H9 (cell line): ENCODE results near the gene ARNT2. TPM values are rescaled to one million over a fixed set of nuclear protein-coding genes. Genes with fewer than 3 reads are reported as not detected.

Experiments used
- DNase-seq: peaks from one replicate; pipeline ENCODE4 v3.0.0-alpha.2; 2017
- H2AFZ ChIP-seq: one replicate; pipeline ENCODE4 v1.6.1; 2013; ENCODE audit warnings: mild to moderate bottlenecking, low read length, control low read depth, moderate library complexity
- H2AK5ac ChIP-seq: 2 replicates; pipeline ENCODE4 v1.6.1; 2013; ENCODE audit warnings: low read length, control low read depth, mixed read lengths; ENCODE audit not compliant: insufficient read length
- H2BK120ac ChIP-seq: one replicate; pipeline ENCODE4 v1.6.1; 2013; ENCODE audit warnings: low read depth, mild to moderate bottlenecking, low read length, control low read depth, inconsistent platforms; ENCODE audit not compliant: poor library complexity, severe bottlenecking
- H2BK12ac ChIP-seq: 2 replicates; pipeline ENCODE4 v1.6.1; 2013; ENCODE audit warnings: low read length, control low read depth, mixed read lengths, low read depth; ENCODE audit not compliant: insufficient read length
- H2BK15ac ChIP-seq: 2 replicates; pipeline ENCODE4 v1.6.1; 2013; ENCODE audit warnings: low read depth, low read length, control low read depth
- H2BK20ac ChIP-seq: one replicate; pipeline ENCODE4 v1.6.1; 2013; ENCODE audit warnings: low read depth, mild to moderate bottlenecking, low read length, control low read depth, inconsistent platforms; ENCODE audit not compliant: poor library complexity, severe bottlenecking
- H2BK5ac ChIP-seq: 2 replicates; pipeline ENCODE4 v1.6.1; 2013; ENCODE audit warnings: low read length, control low read depth, mixed read lengths; ENCODE audit not compliant: insufficient read length
- H3K14ac ChIP-seq: 2 replicates; pipeline ENCODE4 v1.6.1; 2013; ENCODE audit warnings: low read length, control low read depth; ENCODE audit not compliant: insufficient read depth
- H3K18ac ChIP-seq: 2 replicates; pipeline ENCODE4 v1.6.1; 2013; ENCODE audit warnings: low read depth, mild to moderate bottlenecking, mixed read lengths, low read length, control low read depth; ENCODE audit not compliant: insufficient read length
- H3K23ac ChIP-seq: 2 replicates; pipeline ENCODE4 v1.6.1; 2013; ENCODE audit warnings: low read length, control low read depth, mixed read lengths, low read depth; ENCODE audit not compliant: insufficient read length
- H3K23me2 ChIP-seq: 2 replicates; pipeline ENCODE4 v1.6.1; 2013; ENCODE audit warnings: low read depth, mild to moderate bottlenecking, mixed read lengths, low read length, control low read depth; ENCODE audit not compliant: insufficient read length, poor library complexity, severe bottlenecking
- H3K27ac ChIP-seq: 2 replicates; pipeline ENCODE4 v1.5.1; 2013; ENCODE audit warnings: low read length, control low read depth, mixed read lengths, low read depth; ENCODE audit not compliant: insufficient read length
- H3K27me3 ChIP-seq: 2 replicates; pipeline ENCODE4 v1.6.1; 2013; ENCODE audit warnings: low read length, control low read depth, inconsistent platforms; ENCODE audit not compliant: insufficient read depth
- H3K4ac ChIP-seq: 2 replicates; pipeline ENCODE4 v1.6.1; 2013; ENCODE audit warnings: low read depth, mild to moderate bottlenecking, control low read depth, inconsistent platforms, low read length, moderate library complexity
- H3K4me1 ChIP-seq: 2 replicates; pipeline ENCODE4 v1.6.1; 2013; ENCODE audit warnings: low read length, control low read depth, inconsistent platforms; ENCODE audit not compliant: insufficient read depth
- H3K4me2 ChIP-seq: 2 replicates; pipeline ENCODE4 v1.6.1; 2013; ENCODE audit warnings: low read length, control low read depth, mixed read lengths; ENCODE audit not compliant: insufficient read length, insufficient read depth
- H3K56ac ChIP-seq: 2 replicates; pipeline ENCODE4 v1.6.1; 2013; ENCODE audit warnings: low read depth, mild to moderate bottlenecking, mixed read lengths, low read length, control low read depth; ENCODE audit not compliant: insufficient read length
- H3K79me1 ChIP-seq: 2 replicates; pipeline ENCODE4 v1.6.1; 2013; ENCODE audit warnings: low read depth, mild to moderate bottlenecking, moderate library complexity, low read length, control low read depth, inconsistent platforms; ENCODE audit not compliant: insufficient read depth, poor library complexity, severe bottlenecking
- H3K79me2 ChIP-seq: 2 replicates; pipeline ENCODE4 v1.6.1; 2013; ENCODE audit warnings: low read length, control low read depth, inconsistent platforms; ENCODE audit not compliant: insufficient read depth
- H3K9ac ChIP-seq: 2 replicates; pipeline ENCODE4 v1.6.1; 2013; ENCODE audit warnings: low read length, control low read depth, mixed read lengths; ENCODE audit not compliant: insufficient read length; ENCODE audit errors: extremely low read depth
- H3K9me3 ChIP-seq: one replicate; pipeline ENCODE4 v1.6.1; 2013; ENCODE audit warnings: low read depth, low read length, inconsistent platforms; ENCODE audit not compliant: control insufficient read depth
- H3T11ph ChIP-seq: one replicate; pipeline ENCODE4 v1.6.1; 2013; ENCODE audit warnings: mild to moderate bottlenecking, low read length, control low read depth, inconsistent platforms
- H4K20me1 ChIP-seq: one replicate; pipeline ENCODE4 v1.6.1; 2013; ENCODE audit not compliant: control insufficient read depth, insufficient read length, insufficient read depth
- H4K5ac ChIP-seq: 2 replicates; pipeline ENCODE4 v1.6.1; 2013; ENCODE audit warnings: low read depth, mild to moderate bottlenecking, mixed read lengths, low read length, control low read depth; ENCODE audit not compliant: insufficient read length
- H4K8ac ChIP-seq: replicated peaks from 2 replicates; pipeline ENCODE4 v1.6.1; 2013; ENCODE audit warnings: low read length, control low read depth, mixed read lengths, low read depth; ENCODE audit not compliant: insufficient read length
- H4K91ac ChIP-seq: 2 replicates; pipeline ENCODE4 v1.6.1; 2013; ENCODE audit warnings: low read depth, mild to moderate bottlenecking, moderate library complexity, mixed read lengths, low read length, control low read depth; ENCODE audit not compliant: insufficient read length
- H3K27ac Mint-ChIP-seq, 3 experiments: 2 replicates in 2 of 3; 3 replicates in 1 of 3; pipeline ENCODE4 v1.8.0; 2020 to 2021; ENCODE audit warnings: mixed read lengths in 3 of 3, mild to moderate bottlenecking in 1 of 3, moderate library complexity in 1 of 3
- H3K27me3 Mint-ChIP-seq: 2 replicates; pipeline ENCODE4 v1.8.0; 2021; ENCODE audit warnings: low read depth, mild to moderate bottlenecking, moderate library complexity, mixed read lengths
- H3K36me3 Mint-ChIP-seq, 3 experiments: 2 replicates in 2 of 3; 3 replicates in 1 of 3; pipeline ENCODE4 v1.8.0; 2020 to 2021; ENCODE audit warnings: low read depth in 3 of 3, mixed read lengths in 3 of 3; ENCODE audit not compliant: insufficient read depth in 1 of 3
- H3K4me1 Mint-ChIP-seq, 2 experiments: 2 replicates each; pipeline ENCODE4 v1.8.0; 2020; ENCODE audit warnings: mixed read lengths in 2 of 2
- H3K4me3 Mint-ChIP-seq, 2 experiments: 2 replicates in 1 of 2; 3 replicates in 1 of 2; pipeline ENCODE4 v1.8.0; 2020 to 2021; ENCODE audit warnings: mild to moderate bottlenecking in 2 of 2, mixed read lengths in 2 of 2, moderate library complexity in 1 of 2
- H3K9me3 Mint-ChIP-seq, 2 experiments: 2 replicates in 1 of 2; 3 replicates in 1 of 2; pipeline ENCODE4 v1.8.0; 2020; ENCODE audit warnings: mild to moderate bottlenecking in 2 of 2, mixed read lengths in 2 of 2, moderate library complexity in 1 of 2
- WGBS: extraction: QIAGEN DNeasy Blood & Tissue Kit; methylation state at CpG from one replicate; pipeline ENCODE4 v1.1.7; 2013; ENCODE audit warnings: missing lambda C conversion rate, low lambda C conversion rate, mixed read lengths; ENCODE audit not compliant: insufficient read length; ENCODE audit errors: extremely low coverage; 5-methylcytosine and 5-hydroxymethylcytosine counted together
- total RNA-seq: library from RNA; stranded (reverse); gene quantifications from 2 replicates; pipeline ENCODE4 v1.2.1, GENCODE V29; 2021
- TF ChIP-seq, protein P1 (sequence below): fragments of 200-600 bp; sonication (generic); conservative IDR thresholded peaks from 3 replicates; pipeline ENCODE4 v1.8.0; 2021; ENCODE audit warnings: antibody characterized with exemption, mild to moderate bottlenecking

The ARNT2 gene
- total RNA-seq, 1 experiment from 2014 or later: 10.5 TPM

DNA sequence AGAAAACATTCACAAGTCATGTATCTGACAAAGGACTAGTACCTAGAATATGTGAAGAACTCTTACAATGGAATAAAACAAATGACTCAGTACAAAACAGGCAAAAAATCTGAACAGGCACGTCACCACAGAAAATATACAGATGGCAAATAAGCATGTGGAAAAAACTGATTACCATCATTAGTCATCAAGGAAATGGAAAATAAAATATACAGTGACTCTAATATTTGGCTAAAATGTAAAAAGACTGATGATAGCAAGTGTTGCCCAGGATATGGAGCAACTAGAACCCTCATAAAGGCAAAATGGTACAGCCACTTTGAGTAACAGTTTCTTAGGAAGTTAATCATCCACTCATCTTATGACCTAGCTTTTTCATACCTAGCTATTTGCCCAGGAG lies 195.2 kb downstream of the ARNT2 start:
- Histone ChIP-seq H3K27me3 (no peaks in the 10 kb centered on the region), H4K5ac (no peak overlapping the region), H2AFZ (no peak overlapping the region), H2BK5ac (no peak overlapping the region), H2BK15ac (no peak overlapping the region), H3K23ac (no peak overlapping the region), H3K27ac (no peak overlapping the region), H3K79me1 (no peaks in the 10 kb centered on the region), H2BK20ac (no peak overlapping the region), H4K91ac (no peak overlapping the region), H3K56ac (no peak overlapping the region), H3K4ac (no peak overlapping the region), H3K79me2 (no peaks in the 10 kb centered on the region), H2BK12ac (no peak overlapping the region), H2AK5ac (no peak overlapping the region), H3K9ac (no peak overlapping the region), H3K9me3 (no peaks in the 10 kb centered on the region), H3K4me2 (no peak overlapping the region), H4K8ac (no peak overlapping the region), H3K14ac (no peak overlapping the region), H4K20me1 (no peaks in the 10 kb centered on the region), H3K18ac (no peak overlapping the region), H3K23me2 (no peaks in the 10 kb centered on the region), H3K4me1 (no peaks in the 10 kb centered on the region; the same call in 1 of the 2 replicates), H3T11ph (no peak overlapping the region), H2BK120ac (no peak overlapping the region)
- DNase-seq: no peak
- H3K4me3 Mint-ChIP-seq: no peak overlapping the region
- peaks cover 5 to 7% of the 10 kb centered on the region in 2 experiments for H3K4me1 Mint-ChIP-seq
- TF ChIP-seq, protein P1, sequence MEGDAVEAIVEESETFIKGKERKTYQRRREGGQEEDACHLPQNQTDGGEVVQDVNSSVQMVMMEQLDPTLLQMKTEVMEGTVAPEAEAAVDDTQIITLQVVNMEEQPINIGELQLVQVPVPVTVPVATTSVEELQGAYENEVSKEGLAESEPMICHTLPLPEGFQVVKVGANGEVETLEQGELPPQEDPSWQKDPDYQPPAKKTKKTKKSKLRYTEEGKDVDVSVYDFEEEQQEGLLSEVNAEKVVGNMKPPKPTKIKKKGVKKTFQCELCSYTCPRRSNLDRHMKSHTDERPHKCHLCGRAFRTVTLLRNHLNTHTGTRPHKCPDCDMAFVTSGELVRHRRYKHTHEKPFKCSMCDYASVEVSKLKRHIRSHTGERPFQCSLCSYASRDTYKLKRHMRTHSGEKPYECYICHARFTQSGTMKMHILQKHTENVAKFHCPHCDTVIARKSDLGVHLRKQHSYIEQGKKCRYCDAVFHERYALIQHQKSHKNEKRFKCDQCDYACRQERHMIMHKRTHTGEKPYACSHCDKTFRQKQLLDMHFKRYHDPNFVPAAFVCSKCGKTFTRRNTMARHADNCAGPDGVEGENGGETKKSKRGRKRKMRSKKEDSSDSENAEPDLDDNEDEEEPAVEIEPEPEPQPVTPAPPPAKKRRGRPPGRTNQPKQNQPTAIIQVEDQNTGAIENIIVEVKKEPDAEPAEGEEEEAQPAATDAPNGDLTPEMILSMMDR: no peak
- WGBS: no CpG with 5 or more reads among the region's 1 CpG
- no peaks in the 10 kb centered on the region; a peak in 1 of 7 replicates for H3K36me3 Mint-ChIP-seq
- H3K27me3 Mint-ChIP-seq: no peaks in the 10 kb centered on the region
- no peaks in the 10 kb centered on the region for H3K9me3 Mint-ChIP-seq
- no peak overlapping the region for H3K27ac Mint-ChIP-seq
